Neutrophil (primary cell): ENCODE results near the gene OTUB1.

Experiments used
- H3K27ac ChIP-seq: fragments of 200-600 bp; sonication (generic); 2 replicates; pipeline ENCODE4 v1.5.1; 2016; ENCODE audit warnings: mild to moderate bottlenecking, moderate library complexity
- H3K27me3 ChIP-seq: fragments of 200-600 bp; sonication (generic); 2 replicates; pipeline ENCODE4 v1.6.0; 2016; ENCODE audit warnings: mild to moderate bottlenecking
- H3K36me3 ChIP-seq: fragments of 200-600 bp; sonication (generic); 2 replicates; pipeline ENCODE4 v1.5.1; 2017
- H3K4me1 ChIP-seq, 2 experiments: fragments of 200-600 bp in 1 of 2; sonication (generic) in 1 of 2; 1 replicate in 1 of 2; 2 replicates in 1 of 2; pipeline versions ENCODE4 v1.5.1 to v1.6.1; 2013 to 2016; ENCODE audit warnings: low read depth in 1 of 2, low read length in 1 of 2, mild to moderate bottlenecking in 1 of 2, moderate library complexity in 1 of 2; ENCODE audit not compliant: control insufficient read depth in 1 of 2, insufficient read depth in 1 of 2
- H3K4me3 ChIP-seq, 2 experiments: fragments of 200-600 bp in 1 of 2; sonication (generic) in 1 of 2; 1 replicate in 1 of 2; 2 replicates in 1 of 2; pipeline ENCODE4 v1.5.1; 2013 to 2016; ENCODE audit warnings: low read depth in 1 of 2, low read length in 1 of 2, mild to moderate bottlenecking in 1 of 2, moderate library complexity in 1 of 2
- H3K9me3 ChIP-seq: fragments of 200-600 bp; sonication (generic); 2 replicates; pipeline ENCODE4 v1.5.1; 2016
- TF ChIP-seq, protein P1 (sequence below): fragments of 200-600 bp; sonication (generic); IDR thresholded peaks from 2 replicates; pipeline ENCODE4 v1.5.1; 2016; ENCODE audit warnings: antibody characterized with exemption

OTUB1 gene

DNA sequence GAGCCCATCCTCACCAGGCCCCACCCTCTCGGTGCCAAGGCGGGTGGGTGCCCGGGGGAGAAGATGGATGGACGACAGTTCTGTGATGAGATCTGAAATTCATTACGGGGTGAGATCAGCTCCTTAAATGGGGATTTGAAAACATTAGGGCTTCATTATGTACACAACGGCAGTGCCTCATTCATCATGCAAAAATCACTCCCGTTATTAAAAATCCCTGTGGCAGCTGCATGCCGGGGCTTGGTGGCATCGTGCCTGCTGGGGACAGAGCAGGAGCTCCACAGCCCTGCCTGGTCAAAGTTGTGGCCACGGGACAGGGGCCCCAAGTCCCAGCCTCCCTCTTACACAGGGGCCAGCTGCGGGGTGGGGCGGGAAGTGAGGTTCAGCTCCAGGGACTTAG is 20.2 kb downstream of the OTUB1 start:
- Histone ChIP-seq H3K4me1 (peaks cover 21 to 22% of the 10 kb centered on the region in 2 experiments), H3K36me3 (no peaks in the 10 kb centered on the region), H3K4me3 (no peak overlapping the region), H3K27ac (no peak overlapping the region), H3K27me3 (peaks cover 92% of the 10 kb centered on the region), H3K9me3 (no peaks in the 10 kb centered on the region)
- TF ChIP-seq, protein P1, sequence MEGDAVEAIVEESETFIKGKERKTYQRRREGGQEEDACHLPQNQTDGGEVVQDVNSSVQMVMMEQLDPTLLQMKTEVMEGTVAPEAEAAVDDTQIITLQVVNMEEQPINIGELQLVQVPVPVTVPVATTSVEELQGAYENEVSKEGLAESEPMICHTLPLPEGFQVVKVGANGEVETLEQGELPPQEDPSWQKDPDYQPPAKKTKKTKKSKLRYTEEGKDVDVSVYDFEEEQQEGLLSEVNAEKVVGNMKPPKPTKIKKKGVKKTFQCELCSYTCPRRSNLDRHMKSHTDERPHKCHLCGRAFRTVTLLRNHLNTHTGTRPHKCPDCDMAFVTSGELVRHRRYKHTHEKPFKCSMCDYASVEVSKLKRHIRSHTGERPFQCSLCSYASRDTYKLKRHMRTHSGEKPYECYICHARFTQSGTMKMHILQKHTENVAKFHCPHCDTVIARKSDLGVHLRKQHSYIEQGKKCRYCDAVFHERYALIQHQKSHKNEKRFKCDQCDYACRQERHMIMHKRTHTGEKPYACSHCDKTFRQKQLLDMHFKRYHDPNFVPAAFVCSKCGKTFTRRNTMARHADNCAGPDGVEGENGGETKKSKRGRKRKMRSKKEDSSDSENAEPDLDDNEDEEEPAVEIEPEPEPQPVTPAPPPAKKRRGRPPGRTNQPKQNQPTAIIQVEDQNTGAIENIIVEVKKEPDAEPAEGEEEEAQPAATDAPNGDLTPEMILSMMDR = no peak

DNA sequence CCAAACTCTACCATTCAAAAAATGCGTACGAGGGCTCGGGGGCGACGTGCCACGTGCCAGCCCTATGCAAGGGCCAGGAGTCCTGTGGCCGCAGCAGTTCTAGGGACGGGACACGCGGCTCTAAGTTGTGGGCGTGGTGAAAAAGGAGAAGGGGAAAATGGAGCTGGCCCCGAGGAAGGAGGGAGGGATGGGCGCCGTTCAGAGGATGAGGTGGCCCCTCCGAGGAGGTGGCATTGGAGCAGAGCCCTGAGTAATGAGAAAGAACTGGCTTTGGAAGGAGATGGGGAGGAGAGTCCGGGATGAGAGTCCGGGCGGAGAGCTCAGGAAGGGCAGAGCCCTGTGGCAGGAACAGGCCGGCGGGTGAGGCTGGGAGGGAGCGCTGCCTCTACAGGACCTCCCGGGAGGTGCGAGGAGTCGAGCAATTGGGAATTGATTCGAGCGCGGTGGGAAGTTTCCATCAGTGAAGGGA is 21.0 kb downstream of the OTUB1 start:
- TF ChIP-seq, protein P1 = no peak
- no peak overlapping the region for H3K27ac ChIP-seq
- peaks cover 85% of the 10 kb centered on the region for H3K27me3 ChIP-seq
- no peaks in the 10 kb centered on the region for H3K36me3 ChIP-seq
- peaks cover 16 to 17% of the 10 kb centered on the region in 2 experiments for H3K4me1 ChIP-seq
- no peaks in the 10 kb centered on the region for H3K9me3 ChIP-seq
- peak overlapping the region; percentile 57 to 65 for H3K4me3 ChIP-seq

DNA sequence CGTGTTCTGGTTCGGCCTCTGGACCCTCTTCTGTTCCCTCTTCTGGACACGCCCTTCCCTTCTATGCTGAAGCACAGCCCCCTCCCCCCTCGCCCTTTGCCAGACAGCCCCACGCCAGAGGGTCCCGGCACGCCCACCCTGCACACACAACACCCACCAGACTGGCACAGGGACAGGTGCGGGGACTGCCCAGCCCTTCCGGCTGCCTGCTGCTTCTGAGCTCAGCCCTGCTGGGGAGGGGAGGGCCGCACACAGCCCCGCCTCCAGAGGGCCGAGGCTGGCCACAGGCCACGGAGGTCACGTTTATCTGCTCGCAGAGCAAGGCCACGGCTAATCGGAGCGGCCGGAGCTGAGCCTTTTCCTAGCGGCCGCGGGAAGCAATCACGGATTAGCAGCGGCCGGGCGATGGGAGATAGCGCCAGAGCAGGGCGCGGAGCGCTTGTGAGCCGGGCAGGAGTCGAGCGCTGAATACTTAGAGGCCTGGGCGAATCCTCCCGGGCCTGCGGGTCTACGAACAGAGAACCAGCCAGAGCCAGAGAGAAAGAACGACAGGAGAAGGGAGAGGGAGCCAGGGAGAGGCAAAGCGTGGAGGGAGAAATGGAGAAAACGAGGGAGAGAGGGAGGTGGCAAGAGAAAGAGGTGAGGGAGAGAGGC is 21.5 kb downstream of the OTUB1 start:
- Histone ChIP-seq H3K27me3 (peaks cover 79% of the 10 kb centered on the region), H3K9me3 (no peaks in the 10 kb centered on the region), H3K4me3 (peak overlapping the region; percentile 57 to 65), H3K27ac (no peak overlapping the region), H3K4me1 (peaks cover 14% of the 10 kb centered on the region in 2 experiments), H3K36me3 (no peaks in the 10 kb centered on the region)
- TF ChIP-seq, protein P1 = no peak

DNA sequence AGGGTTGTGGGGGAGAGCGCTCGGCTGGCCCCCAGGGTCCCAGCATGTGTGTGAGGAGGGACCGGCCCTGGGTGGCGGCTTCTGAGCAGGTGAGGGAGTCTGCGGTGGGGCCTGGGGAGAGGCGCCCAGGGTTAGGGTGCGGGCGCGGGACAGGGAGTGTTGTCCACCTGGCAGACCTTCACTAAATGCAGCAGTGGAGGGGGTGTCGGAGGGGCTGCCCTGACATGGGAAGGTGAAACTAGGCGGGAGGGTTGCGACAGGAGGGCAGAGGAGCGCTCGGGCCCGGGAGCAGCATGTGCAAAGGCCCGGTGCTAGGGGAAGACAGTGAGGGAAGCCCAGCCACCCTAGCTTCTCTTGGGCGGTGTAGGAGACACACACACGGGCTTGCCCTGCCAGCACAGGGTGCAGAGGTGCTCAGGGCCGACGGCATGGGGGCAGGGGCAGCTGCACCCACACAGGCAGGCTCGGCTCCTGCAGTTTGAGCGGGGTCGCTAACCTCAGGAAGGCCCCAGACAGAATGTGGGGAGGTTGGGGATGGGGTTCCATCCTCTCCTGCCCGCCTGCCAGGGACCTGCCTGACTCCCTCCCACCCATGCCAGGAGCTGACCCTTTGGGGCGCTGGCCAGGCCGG is 22.2 kb downstream of the OTUB1 start:
- no peaks in the 10 kb centered on the region for H3K36me3 ChIP-seq
- peaks cover 73% of the 10 kb centered on the region for H3K27me3 ChIP-seq
- H3K4me3 ChIP-seq = no peak overlapping the region
- H3K27ac ChIP-seq = no peak overlapping the region
- TF ChIP-seq, protein P1 = no peak
- H3K4me1 ChIP-seq = peaks cover 14% of the 10 kb centered on the region in 2 experiments
- H3K9me3 ChIP-seq = no peaks in the 10 kb centered on the region

DNA sequence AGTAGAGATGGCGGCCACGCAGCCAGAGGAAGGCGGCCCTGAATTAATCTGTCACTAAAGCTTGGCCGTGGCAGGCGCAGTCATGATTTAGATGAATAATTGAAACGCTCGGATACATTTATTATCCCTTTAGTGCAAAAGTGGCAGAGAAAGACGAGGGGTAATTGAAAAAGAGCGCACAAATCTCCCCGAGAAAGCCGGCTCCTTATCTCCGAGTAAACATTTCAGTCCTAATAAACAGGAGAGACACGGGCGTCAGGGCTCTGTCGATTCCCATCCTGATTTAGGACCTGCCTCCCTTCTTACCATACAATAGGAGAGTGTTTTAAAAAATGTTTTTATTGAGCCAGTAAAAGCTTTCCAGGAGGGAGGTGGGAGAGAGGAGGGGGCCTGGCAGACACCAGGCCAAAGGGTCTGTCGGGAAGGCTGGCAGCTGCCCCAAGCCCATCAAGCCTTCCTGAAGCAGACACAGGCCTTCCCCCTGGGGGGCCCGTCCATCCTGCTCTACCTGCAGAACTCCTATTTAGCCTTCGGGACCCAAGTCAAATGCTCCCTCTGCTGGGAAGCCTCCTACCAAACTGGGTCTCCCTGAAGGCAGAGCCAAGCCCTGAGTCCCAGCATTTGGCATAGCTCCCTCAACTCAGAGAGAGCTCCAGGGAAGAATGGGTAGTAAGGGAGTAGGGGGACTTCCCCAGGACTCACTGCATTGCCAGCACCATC is 22.8 kb downstream of the OTUB1 start:
- Histone ChIP-seq H3K36me3 (no peaks in the 10 kb centered on the region), H3K27ac (no peak overlapping the region), H3K4me3 (no peak overlapping the region), H3K4me1 (peaks cover 14% of the 10 kb centered on the region in 2 experiments), H3K9me3 (no peaks in the 10 kb centered on the region), H3K27me3 (peaks cover 66% of the 10 kb centered on the region)
- TF ChIP-seq, protein P1 = no peak
